Ishikawa (cell line): ENCODE data around the gene SPATA2L.

Experiments used
- CEBPB ChIP-seq: IDR thresholded peaks from 2 replicates; pipeline ENCODE4 v1.6.1; 2012
- CREB1 ChIP-seq: IDR thresholded peaks from 2 replicates; pipeline ENCODE4 v1.6.1; 2012; ENCODE audit warnings: low read depth
- EGR1 ChIP-seq: IDR thresholded peaks from 2 replicates; pipeline ENCODE4 v1.6.1; 2012
- EP300 ChIP-seq: IDR thresholded peaks from 2 replicates; pipeline ENCODE4 v1.6.1; 2012; ENCODE audit warnings: borderline replicate concordance
- FOXM1 ChIP-seq: IDR thresholded peaks from 2 replicates; pipeline ENCODE4 v1.6.1; 2012; ENCODE audit warnings: low read depth, borderline replicate concordance
- NFIC ChIP-seq: IDR thresholded peaks from 2 replicates; pipeline ENCODE4 v1.6.1; 2012
- RAD21 ChIP-seq: IDR thresholded peaks from 2 replicates; pipeline ENCODE4 v1.6.1; 2012; ENCODE audit warnings: low read depth
- TAF1 ChIP-seq: IDR thresholded peaks from 2 replicates; pipeline ENCODE4 v1.6.1; 2012; ENCODE audit warnings: low read depth, mild to moderate bottlenecking
- TCF12 ChIP-seq: IDR thresholded peaks from 2 replicates; pipeline ENCODE4 v1.6.1; 2012; ENCODE audit warnings: low read depth
- TEAD4 ChIP-seq: IDR thresholded peaks from 2 replicates; pipeline ENCODE4 v1.6.1; 2012
- YY1 ChIP-seq: IDR thresholded peaks from 2 replicates; pipeline ENCODE4 v1.6.1; 2012; ENCODE audit warnings: low read depth
- TF ChIP-seq, protein P1 (sequence below): IDR thresholded peaks from 2 replicates; pipeline ENCODE4 v1.6.1; 2012
- TF ChIP-seq, protein P2 (sequence below): IDR thresholded peaks from 2 replicates; pipeline ENCODE4 v1.6.1; 2012; ENCODE audit warnings: low read depth, mild to moderate bottlenecking

- no peak for TF ChIP-seq TCF12
- TF ChIP-seq TEAD4 = no peak
- TF ChIP-seq EP300 = no peak
- TF ChIP-seq CEBPB = no peak
- no peak for TF ChIP-seq NFIC
- TF ChIP-seq, protein P1, sequence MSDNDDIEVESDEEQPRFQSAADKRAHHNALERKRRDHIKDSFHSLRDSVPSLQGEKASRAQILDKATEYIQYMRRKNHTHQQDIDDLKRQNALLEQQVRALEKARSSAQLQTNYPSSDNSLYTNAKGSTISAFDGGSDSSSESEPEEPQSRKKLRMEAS = no peak
- TF ChIP-seq CREB1 = no peak
- TF ChIP-seq YY1 = no peak
- TF ChIP-seq RAD21 = no peak
- no peak for TF ChIP-seq FOXM1
- no peak for TF ChIP-seq TAF1
- TF ChIP-seq, protein P2, sequence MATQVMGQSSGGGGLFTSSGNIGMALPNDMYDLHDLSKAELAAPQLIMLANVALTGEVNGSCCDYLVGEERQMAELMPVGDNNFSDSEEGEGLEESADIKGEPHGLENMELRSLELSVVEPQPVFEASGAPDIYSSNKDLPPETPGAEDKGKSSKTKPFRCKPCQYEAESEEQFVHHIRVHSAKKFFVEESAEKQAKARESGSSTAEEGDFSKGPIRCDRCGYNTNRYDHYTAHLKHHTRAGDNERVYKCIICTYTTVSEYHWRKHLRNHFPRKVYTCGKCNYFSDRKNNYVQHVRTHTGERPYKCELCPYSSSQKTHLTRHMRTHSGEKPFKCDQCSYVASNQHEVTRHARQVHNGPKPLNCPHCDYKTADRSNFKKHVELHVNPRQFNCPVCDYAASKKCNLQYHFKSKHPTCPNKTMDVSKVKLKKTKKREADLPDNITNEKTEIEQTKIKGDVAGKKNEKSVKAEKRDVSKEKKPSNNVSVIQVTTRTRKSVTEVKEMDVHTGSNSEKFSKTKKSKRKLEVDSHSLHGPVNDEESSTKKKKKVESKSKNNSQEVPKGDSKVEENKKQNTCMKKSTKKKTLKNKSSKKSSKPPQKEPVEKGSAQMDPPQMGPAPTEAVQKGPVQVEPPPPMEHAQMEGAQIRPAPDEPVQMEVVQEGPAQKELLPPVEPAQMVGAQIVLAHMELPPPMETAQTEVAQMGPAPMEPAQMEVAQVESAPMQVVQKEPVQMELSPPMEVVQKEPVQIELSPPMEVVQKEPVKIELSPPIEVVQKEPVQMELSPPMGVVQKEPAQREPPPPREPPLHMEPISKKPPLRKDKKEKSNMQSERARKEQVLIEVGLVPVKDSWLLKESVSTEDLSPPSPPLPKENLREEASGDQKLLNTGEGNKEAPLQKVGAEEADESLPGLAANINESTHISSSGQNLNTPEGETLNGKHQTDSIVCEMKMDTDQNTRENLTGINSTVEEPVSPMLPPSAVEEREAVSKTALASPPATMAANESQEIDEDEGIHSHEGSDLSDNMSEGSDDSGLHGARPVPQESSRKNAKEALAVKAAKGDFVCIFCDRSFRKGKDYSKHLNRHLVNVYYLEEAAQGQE = no peak
- TF ChIP-seq EGR1 = no peak
These were observed 7.0 kb upstream of the SPATA2L start for GRCh38 chr16:89708481-89708931.
